A673 (cell line): ENCODE results near the gene ADAMTS2. TPM values are rescaled to one million over a fixed set of nuclear protein-coding genes. Genes with fewer than 3 reads are reported as not detected.

Experiments
- BruUV-seq: library from RNA; stranded (reverse); fragments of 400-500 nt; replicated peaks from 2 replicates; lab custom pipeline; 2021; lab: Mats Ljungman, UMichigan
- CTCF ChIA-PET: fragments of 300-600 bp; sonication (Branson Sonifier 250); formaldehyde crosslinking; loops from one replicate; lab custom pipeline; 2022; ENCODE audit warnings: antibody characterized with exemption; lab: Charles Lee
- POLR2A ChIA-PET: fragments of 300-600 bp; sonication (Branson Sonifier 250); formaldehyde crosslinking; loops from one replicate; lab custom pipeline; 2022; ENCODE audit warnings: antibody characterized with exemption; ENCODE audit not compliant: low non-redundant PET; lab: Charles Lee
- DNase-seq: peaks from one replicate; pipeline ENCODE4 v3.0.0-alpha.2; 2015; ENCODE audit warnings: low spot score
- H3K27ac ChIP-seq: fragments of 200-600 bp; sonication (generic); 2 replicates; pipeline ENCODE4 v1.5.1; 2016; ENCODE audit warnings: mixed run types, low read depth, mild to moderate bottlenecking, mixed read lengths, antibody characterized with exemption, low read length; ENCODE audit not compliant: poor library complexity, severe bottlenecking
- H3K27me3 ChIP-seq: fragments of 200-600 bp; sonication (generic); replicated peaks from 2 replicates; pipeline ENCODE4 v1.6.1; 2017; ENCODE audit warnings: mixed run types, low read depth, mild to moderate bottlenecking, mixed read lengths, antibody characterized with exemption, low read length; ENCODE audit not compliant: insufficient read depth, poor library complexity
- H3K36me3 ChIP-seq: fragments of 200-600 bp; sonication (generic); 2 replicates; pipeline ENCODE4 v1.6.1; 2016; ENCODE audit warnings: mixed run types, mild to moderate bottlenecking, mixed read lengths, antibody characterized with exemption, low read length; ENCODE audit not compliant: insufficient read depth, poor library complexity, severe bottlenecking
- H3K4me1 ChIP-seq: fragments of 200-600 bp; sonication (generic); 2 replicates; pipeline ENCODE4 v1.6.1; 2017; ENCODE audit warnings: mixed run types, mild to moderate bottlenecking, mixed read lengths, antibody characterized with exemption, low read length; ENCODE audit not compliant: insufficient read depth, poor library complexity, severe bottlenecking
- H3K4me3 ChIP-seq: fragments of 200-600 bp; sonication (generic); 2 replicates; pipeline ENCODE4 v1.5.1; 2016; ENCODE audit warnings: low read depth, mixed run types, mild to moderate bottlenecking, mixed read lengths, low read length; ENCODE audit not compliant: poor library complexity, severe bottlenecking
- H3K9me3 ChIP-seq: fragments of 200-600 bp; sonication (generic); 2 replicates; pipeline ENCODE4 v1.6.1; 2016; ENCODE audit warnings: mixed run types, low read depth, mild to moderate bottlenecking, mixed read lengths, antibody characterized with exemption, low read length; ENCODE audit not compliant: poor library complexity, severe bottlenecking
- CTCF ChIP-seq: fragments of 300-800, 200-600 bp; sonication (generic); conservative IDR thresholded peaks from 2 replicates; pipeline ENCODE4 v1.5.1; 2017; ENCODE audit warnings: low read depth, mild to moderate bottlenecking, antibody characterized with exemption, low read length, moderate library complexity, mixed read lengths
- EZH2 ChIP-seq: fragments of 200-600 bp; sonication (generic); IDR thresholded peaks from 2 replicates; pipeline ENCODE4 v1.6.1; 2017; ENCODE audit warnings: borderline replicate concordance, low read depth, mild to moderate bottlenecking, mixed read lengths, antibody characterized with exemption, low read length; ENCODE audit not compliant: poor library complexity, severe bottlenecking
- intact Hi-C: fragments of 100-400 bp; cut with micrococcal nuclease; formaldehyde crosslinking; loops from one replicate; pipeline ENCODE4 v1.10.0; 2022; ENCODE audit not compliant: unreplicated experiment
- total RNA-seq: library from RNA; stranded (reverse); gene quantifications from 2 replicates; pipeline ENCODE4 v1.2.3, GENCODE V29; 2021

Gene ADAMTS2
- total RNA-seq, 1 experiment from 2014 or later = 0.39 TPM

- ChIA-PET POLR2A (no interaction called here), CTCF (no interaction called here)
- H3K36me3 ChIP-seq = no peaks in the 10 kb centered on the region
These were observed 104.7 kb downstream of the ADAMTS2 start for GRCh38 chr5:179240561-179240960.

GRCh38 chr5:179239256-179240135 is 105.8 kb downstream of the ADAMTS2 start:
- Histone ChIP-seq H3K4me1 (peaks cover 18% of the 10 kb centered on the region), H3K9me3 (no peaks in the 10 kb centered on the region), H3K27ac (no peak overlapping the region), H3K27me3 (peaks cover 4% of the 10 kb centered on the region), H3K4me3 (no peak overlapping the region), H3K36me3 (no peaks in the 10 kb centered on the region)
- CTCF ChIA-PET = no interaction called here
- no peak for DNase-seq
- POLR2A ChIA-PET = no interaction called here
- BruUV-seq = no TSS peak
- TF ChIP-seq CTCF (no peak), EZH2 (no peak)
- intact Hi-C loops = no loop called here

More at GRCh38 chr5:179240561-179240960, 104.7 kb downstream of the ADAMTS2 start:
- H3K4me1 ChIP-seq = peaks cover 18% of the 10 kb centered on the region
- no peak overlapping the region for H3K4me3 ChIP-seq
- no TSS peak for BruUV-seq
- peaks cover 4% of the 10 kb centered on the region for H3K27me3 ChIP-seq
- DNase-seq = no peak
- intact Hi-C loops = no loop called here
- H3K9me3 ChIP-seq = no peaks in the 10 kb centered on the region
- no peak overlapping the region for H3K27ac ChIP-seq
- no peak for TF ChIP-seq CTCF
- no peak for TF ChIP-seq EZH2

GRCh38 chr5:179238628-179238970 is 106.7 kb downstream of the ADAMTS2 start:
- no peaks in the 10 kb centered on the region for H3K36me3 ChIP-seq
- BruUV-seq = no TSS peak
- CTCF ChIA-PET = no interaction called here
- no peak for TF ChIP-seq EZH2
- TF ChIP-seq CTCF = no peak
- no peak for DNase-seq
- intact Hi-C loops = no loop called here
- H3K9me3 ChIP-seq = no peaks in the 10 kb centered on the region
- peaks cover 2% of the 10 kb centered on the region for H3K27me3 ChIP-seq
- H3K4me3 ChIP-seq = no peak overlapping the region
- POLR2A ChIA-PET = no interaction called here
- peaks cover 18% of the 10 kb centered on the region for H3K4me1 ChIP-seq
- no peak overlapping the region for H3K27ac ChIP-seq
